Esophagus muscularis mucosa (tissue), 4 donors: ENCODE data around the gene SQSTM1. TPM values are rescaled to one million over a fixed set of nuclear protein-coding genes. Genes with fewer than 3 reads are reported as not detected.
"Not testable (repeated sequence)": the region's sequence is repeated elsewhere in the genome, so short reads cannot be mapped to it uniquely, and the experiment has no call there.

Experiments
- DNase-seq: peaks from one replicate; pipeline ENCODE4 v3.0.0-alpha.2; 2017; ENCODE audit errors: extremely low spot score
- H3K27ac ChIP-seq, 4 donors: fragments of 200-600 bp; sonication (generic); replicated peaks in 1 of 4; 1 replicate in 3 of 4; 2 replicates in 1 of 4; pipeline ENCODE4 v1.5.1; 2016 to 2019; ENCODE audit warnings: mild to moderate bottlenecking in 1 of 4
- H3K27me3 ChIP-seq, 4 donors: fragments of 200-600 bp; sonication (generic); one replicate each; pipeline versions ENCODE4 v1.5.1 to v1.6.0; 2016 to 2019
- H3K36me3 ChIP-seq, 4 donors: fragments of 200-600 bp; sonication (generic); one replicate each; pipeline ENCODE4 v1.5.1; 2016 to 2019
- H3K4me1 ChIP-seq, 4 donors: fragments of 200-600 bp; sonication (generic); one replicate each; pipeline ENCODE4 v1.5.1; 2016 to 2019
- H3K4me3 ChIP-seq, 4 donors: fragments of 200-600 bp; sonication (generic); 1 replicate in 2 of 4; 2 replicates in 2 of 4; pipeline ENCODE4 v1.5.1; 2016 to 2019; ENCODE audit warnings: mild to moderate bottlenecking in 4 of 4, moderate library complexity in 1 of 4
- H3K9me3 ChIP-seq, 4 donors: fragments of 200-600 bp; sonication (generic); 1 replicate in 3 of 4; 2 replicates in 1 of 4; pipeline ENCODE4 v1.5.1; 2016 to 2019
- EP300 ChIP-seq: sonication (generic); formaldehyde crosslinking; IDR thresholded peaks from one replicate; pipeline ENCODE4 v1.6.1; 2017; ENCODE audit warnings: antibody characterized with exemption
- POLR2A ChIP-seq: fragments of 450-650 bp; IDR thresholded peaks from one replicate; pipeline ENCODE4 v1.6.1; 2017; ENCODE audit warnings: antibody characterized with exemption, moderate library complexity, mild to moderate bottlenecking, low read depth
- POLR2AphosphoS5 ChIP-seq, 2 donors: sonication (generic); formaldehyde crosslinking; IDR thresholded peaks; one replicate each; pipeline ENCODE4 v1.6.1; 2017; ENCODE audit warnings: antibody characterized with exemption in 2 of 2
- WGBS: methylation state at CpG from one replicate; pipeline ENCODE4 v1.1.5; 2018; 5-methylcytosine and 5-hydroxymethylcytosine counted together
- intact Hi-C: fragments of 100-400 bp; cut with DNase I; formaldehyde crosslinking; loops from one replicate; pipeline ENCODE4 v1.15.1; 2023
- total RNA-seq, 4 donors: library from RNA; depleted of rRNA; stranded (reverse); fragments of >200 nt; gene quantifications; one replicate each; pipeline versions ENCODE4 v1.1.0 to v1.2.1, GENCODE V29; 2016
- TF ChIP-seq, protein P1 (sequence below), 3 experiments: fragments of 200-600 bp in 2 of 3; fragments of 450-650 bp in 1 of 3; sonication (generic) in 2 of 3; IDR thresholded peaks; one replicate each; pipeline ENCODE4 v1.5.1; 2017 to 2019; ENCODE audit warnings: antibody characterized with exemption in 3 of 3, mild to moderate bottlenecking in 2 of 3, moderate library complexity in 1 of 3

Gene SQSTM1
- total RNA-seq, 4 donors from 2014 or later: 333 to 453 (median 392) TPM

DNA sequence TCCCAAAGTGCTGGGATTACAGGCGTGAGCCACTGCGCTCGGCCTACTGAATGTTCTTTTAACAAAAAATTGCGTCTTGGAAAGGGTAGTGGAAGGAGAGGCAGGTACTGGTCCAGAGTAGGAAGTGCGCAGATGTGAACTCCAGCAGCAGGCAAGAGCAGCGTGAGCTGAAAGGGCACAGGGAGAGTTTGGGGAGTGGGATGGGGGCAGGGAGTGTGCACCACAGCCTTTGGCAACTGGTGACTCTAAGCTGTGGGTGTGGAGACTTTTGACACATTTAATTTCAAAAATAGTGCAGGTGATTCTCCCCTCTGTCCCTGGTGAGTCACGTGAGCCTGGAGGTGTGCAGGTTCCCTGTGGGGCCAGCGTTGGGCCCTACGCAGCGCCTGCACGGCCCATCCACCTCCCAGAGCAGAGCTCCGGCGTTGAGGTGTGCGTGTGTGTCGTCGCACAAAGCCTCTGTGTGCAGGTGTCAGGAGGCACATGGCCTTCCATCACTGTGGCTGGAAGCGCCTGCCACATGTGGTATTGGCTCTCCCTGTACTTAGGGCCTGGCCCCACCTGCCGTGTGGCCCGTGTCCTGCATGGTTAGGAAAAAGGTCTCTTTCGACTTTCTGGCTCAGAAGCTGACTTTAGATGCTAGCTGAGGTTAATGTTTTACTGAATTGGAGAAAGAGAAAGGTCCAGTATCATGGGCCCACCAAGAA, 11.5 kb downstream of the SQSTM1 start:
- TF ChIP-seq, protein P1, sequence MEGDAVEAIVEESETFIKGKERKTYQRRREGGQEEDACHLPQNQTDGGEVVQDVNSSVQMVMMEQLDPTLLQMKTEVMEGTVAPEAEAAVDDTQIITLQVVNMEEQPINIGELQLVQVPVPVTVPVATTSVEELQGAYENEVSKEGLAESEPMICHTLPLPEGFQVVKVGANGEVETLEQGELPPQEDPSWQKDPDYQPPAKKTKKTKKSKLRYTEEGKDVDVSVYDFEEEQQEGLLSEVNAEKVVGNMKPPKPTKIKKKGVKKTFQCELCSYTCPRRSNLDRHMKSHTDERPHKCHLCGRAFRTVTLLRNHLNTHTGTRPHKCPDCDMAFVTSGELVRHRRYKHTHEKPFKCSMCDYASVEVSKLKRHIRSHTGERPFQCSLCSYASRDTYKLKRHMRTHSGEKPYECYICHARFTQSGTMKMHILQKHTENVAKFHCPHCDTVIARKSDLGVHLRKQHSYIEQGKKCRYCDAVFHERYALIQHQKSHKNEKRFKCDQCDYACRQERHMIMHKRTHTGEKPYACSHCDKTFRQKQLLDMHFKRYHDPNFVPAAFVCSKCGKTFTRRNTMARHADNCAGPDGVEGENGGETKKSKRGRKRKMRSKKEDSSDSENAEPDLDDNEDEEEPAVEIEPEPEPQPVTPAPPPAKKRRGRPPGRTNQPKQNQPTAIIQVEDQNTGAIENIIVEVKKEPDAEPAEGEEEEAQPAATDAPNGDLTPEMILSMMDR (IDR thresholded peaks at IDR 0.05): no peak
- TF ChIP-seq POLR2AphosphoS5 (IDR thresholded peaks at IDR 0.05): no peak
- no peak for TF ChIP-seq POLR2A
- no peak for TF ChIP-seq EP300
- intact Hi-C loops: no loop called here
- H3K4me1 ChIP-seq: peaks cover 23 to 43% (median 39%) of the 10 kb centered on the region in 4 donors
- peaks cover 78 to 98% (median 94%) of the 10 kb centered on the region in 4 donors for H3K36me3 ChIP-seq
- DNase-seq: no peak
- H3K27ac ChIP-seq: peak overlapping the region in 1 of 4 donors; percentile 5
- no peak overlapping the region for H3K4me3 ChIP-seq
- H3K9me3 ChIP-seq: no peaks in the 10 kb centered on the region
- H3K27me3 ChIP-seq: no peaks in the 10 kb centered on the region
- 92% methylated on average over 18 of the region's 20 CpGs for WGBS

DNA sequence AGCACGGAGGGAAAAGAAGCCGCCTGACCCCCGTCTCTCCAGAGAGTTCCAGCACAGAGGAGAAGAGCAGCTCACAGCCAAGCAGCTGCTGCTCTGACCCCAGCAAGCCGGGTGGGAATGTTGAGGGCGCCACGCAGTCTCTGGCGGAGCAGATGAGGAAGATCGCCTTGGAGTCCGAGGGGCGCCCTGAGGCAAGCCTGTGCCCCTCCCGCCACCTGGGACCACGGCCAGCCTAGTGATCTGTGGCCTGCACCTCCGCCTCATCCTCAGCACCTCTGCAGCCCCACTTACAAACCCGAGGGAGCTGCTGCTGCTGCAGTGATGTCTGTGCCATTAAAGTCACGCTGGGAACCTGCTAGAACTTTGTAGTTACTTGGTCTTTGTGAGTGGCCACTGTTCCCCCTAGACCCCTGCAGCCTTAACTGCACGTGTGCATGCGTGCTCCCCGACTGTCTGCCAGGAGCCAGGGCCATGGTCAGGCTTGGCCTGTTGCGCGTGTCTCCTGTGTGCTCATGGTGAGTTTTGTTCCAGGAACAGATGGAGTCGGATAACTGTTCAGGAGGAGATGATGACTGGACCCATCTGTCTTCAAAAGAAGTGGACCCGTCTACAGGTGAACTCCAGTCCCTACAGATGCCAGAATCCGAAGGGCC, 12.5 kb downstream of the SQSTM1 start:
- no peak for DNase-seq
- Histone ChIP-seq H3K36me3 (peaks cover 84 to 98% (median 95%) of the 10 kb centered on the region in 4 donors), H3K27me3 (no peaks in the 10 kb centered on the region), H3K27ac (peak overlapping the region in 1 of 4 donors; percentile 12), H3K4me1 (peaks cover 13 to 33% (median 30%) of the 10 kb centered on the region in 4 donors), H3K4me3 (no peak overlapping the region), H3K9me3 (no peaks in the 10 kb centered on the region)
- TF ChIP-seq POLR2A (no peak), EP300 (no peak), POLR2AphosphoS5 (IDR thresholded peaks at IDR 0.05) (no peak)
- TF ChIP-seq, protein P1 (IDR thresholded peaks at IDR 0.05): no peak
- 84% methylated on average over 9 of the region's 23 CpGs for WGBS
- intact Hi-C loops: no loop called here

DNA sequence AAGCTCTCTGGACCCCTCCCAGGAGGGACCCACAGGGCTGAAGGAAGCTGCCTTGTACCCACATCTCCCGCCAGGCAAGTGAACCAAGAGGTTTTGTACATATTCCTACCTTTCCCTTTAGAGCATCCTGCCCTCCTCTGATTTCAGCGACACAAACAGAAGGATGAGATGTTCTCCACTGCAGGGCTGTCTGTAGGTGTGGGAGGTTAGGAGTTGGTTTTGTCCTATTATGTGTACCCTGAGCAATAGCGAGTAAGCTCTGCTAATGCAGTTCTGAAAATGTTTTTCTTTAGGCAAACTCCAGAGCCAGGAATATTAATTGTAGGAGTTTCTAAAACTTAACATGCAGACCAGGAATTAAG, 13.0 kb downstream of the SQSTM1 start:
- peaks cover 9 to 30% (median 27%) of the 10 kb centered on the region in 4 donors for H3K4me1 ChIP-seq

DNA sequence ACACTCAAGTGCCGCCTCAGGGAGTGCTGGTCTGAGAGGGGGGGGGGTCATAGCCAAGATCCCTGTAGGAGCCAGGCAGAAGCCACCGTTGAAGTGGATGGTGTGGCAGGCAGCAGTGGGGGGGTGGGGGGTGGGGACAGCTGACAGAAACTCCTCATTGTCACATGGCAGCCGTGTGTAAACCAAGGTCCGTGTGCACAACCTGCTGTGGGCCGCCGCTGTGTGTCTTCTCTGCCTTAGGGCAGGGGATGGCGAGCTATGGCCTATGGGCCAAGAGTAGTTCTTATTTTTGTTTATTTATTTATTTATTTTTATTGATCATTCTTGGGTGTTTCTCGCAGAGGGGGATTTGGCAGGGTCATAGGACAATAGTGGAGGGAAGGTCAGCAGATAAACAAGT, 13.4 kb downstream of the SQSTM1 start:
- Histone ChIP-seq H3K9me3 (no peaks in the 10 kb centered on the region), H3K27me3 (no peaks in the 10 kb centered on the region), H3K4me1 (peaks cover 9 to 30% (median 23%) of the 10 kb centered on the region in 4 donors), H3K27ac (no peak overlapping the region), H3K36me3 (peaks cover 82 to 96% (median 92%) of the 10 kb centered on the region in 4 donors), H3K4me3 (no peak overlapping the region)
- no peak for DNase-seq
- WGBS: 84% methylated on average over 8 of the region's 8 CpGs
- TF ChIP-seq EP300 (no peak), POLR2AphosphoS5 (IDR thresholded peaks at IDR 0.05) (no peak), POLR2A (no peak)
- TF ChIP-seq, protein P1 (IDR thresholded peaks at IDR 0.05): no peak
- intact Hi-C loops: no loop called here

More for the DNA sequence above, 13.0 kb downstream of the SQSTM1 start:
- no peaks in the 10 kb centered on the region for H3K9me3 ChIP-seq
- no peak overlapping the region for H3K4me3 ChIP-seq
- no peak for TF ChIP-seq POLR2A
- WGBS: 94% methylated on average over 3 of the region's 3 CpGs
- peaks cover 84 to 98% (median 95%) of the 10 kb centered on the region in 4 donors for H3K36me3 ChIP-seq
- DNase-seq: no peak
- peak overlapping the region in 1 of 4 donors; percentile 12 for H3K27ac ChIP-seq
- no peaks in the 10 kb centered on the region for H3K27me3 ChIP-seq
- intact Hi-C loops: no loop called here

DNA sequence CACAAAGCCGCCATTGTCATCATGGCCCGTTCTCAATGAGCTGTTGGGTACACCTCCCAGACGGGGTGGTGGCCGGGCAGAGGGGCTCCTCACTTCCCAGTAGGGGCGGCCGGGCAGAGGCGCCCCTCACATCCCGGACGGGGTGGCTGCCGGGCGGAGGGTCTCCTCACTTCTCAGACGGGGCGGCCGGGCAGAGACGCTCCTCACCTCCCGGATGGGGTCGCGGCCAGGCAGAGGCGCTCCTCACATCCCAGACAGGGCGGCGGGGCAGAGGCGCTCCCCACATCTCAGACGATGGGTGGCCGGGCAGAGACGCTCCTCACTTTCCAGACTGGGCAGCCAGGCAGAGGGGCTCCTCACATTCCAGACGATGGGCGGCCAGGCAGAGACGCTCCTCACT, 14.2 kb downstream of the SQSTM1 start:
- DNase-seq, H3K4me3 ChIP-seq, intact Hi-C loops, H3K27me3 ChIP-seq, H3K27ac ChIP-seq, H3K9me3 ChIP-seq: not testable (repeated sequence)
- Histone ChIP-seq H3K4me1 (peaks cover 9 to 30% (median 21%) of the 10 kb centered on the region in 4 donors), H3K36me3 (peaks cover 74 to 96% (median 91%) of the 10 kb centered on the region in 4 donors)
- WGBS: 95% methylated on average over 25 of the region's 28 CpGs
